ENCODE measurements around the gene AK8. TPM values are rescaled to one million over a fixed set of nuclear protein-coding genes. Genes with fewer than 3 reads are reported as not detected.

The AK8 gene
- total and polyA plus RNA-seq, 2 experiments from 2014 or later = 0.14 to 0.78 TPM

DNA sequence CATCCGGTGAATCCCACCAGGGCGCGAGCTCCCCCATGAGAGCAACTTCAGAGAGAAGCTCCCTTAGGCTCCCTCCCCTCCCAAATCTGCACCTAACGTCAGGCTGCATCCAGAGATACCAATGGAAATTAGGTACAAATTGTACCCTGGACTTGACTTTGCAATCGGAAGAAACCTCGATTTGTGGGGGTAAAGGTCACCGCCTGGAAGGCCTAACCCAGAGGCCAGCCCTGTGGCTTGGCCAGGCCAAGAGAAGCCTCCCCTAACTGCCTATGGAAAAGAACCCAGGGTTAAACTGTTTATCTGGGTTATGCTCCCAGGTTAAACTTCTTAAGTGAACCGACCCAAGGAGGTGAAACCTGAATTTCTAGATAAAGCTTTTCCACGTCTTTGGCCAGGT is 127.4 kb downstream of the AK8 start:
- no peak overlapping the region for H3K4me3 Mint-ChIP-seq
- Histone ChIP-seq H4K20me1 (replicated peaks; ENCODE audit: insufficient read depth) (no peaks in the 10 kb centered on the region), H2AFZ (no peak overlapping the region), H3K9me2 (ENCODE audit: insufficient read depth) (no peaks in the 10 kb centered on the region), H3K4me1 (ENCODE audit: insufficient read depth) (peaks cover 6% of the 10 kb centered on the region), H3K27ac (ENCODE audit: low read depth) (no peak overlapping the region), H3K4me3 (no peak overlapping the region), H3K4me2 (no peak overlapping the region), H3F3A (replicated peaks; ENCODE audit: low read depth) (no peaks in the 10 kb centered on the region), H3K79me2 (replicated peaks; ENCODE audit: insufficient read depth) (no peaks in the 10 kb centered on the region), H3K27me3 (ENCODE audit: insufficient read depth) (peaks cover 8% of the 10 kb centered on the region), H3K36me3 (ENCODE audit: insufficient read depth) (no peaks in the 10 kb centered on the region)
- no peak for ATAC-seq
- peaks cover 13% of the 10 kb centered on the region for H3K27me3 Mint-ChIP-seq (ENCODE audit: insufficient read depth, low read depth, poor library complexity)
- no peaks in the 10 kb centered on the region for H3K9me3 Mint-ChIP-seq
- DNase-seq (ENCODE audit: low spot score) = no peak
- H3K27ac Mint-ChIP-seq = no peak overlapping the region
- no peak for TF ChIP-seq POLR2AphosphoS5 (IDR thresholded peaks at IDR 0.05; ENCODE audit: low read depth)
- TF ChIP-seq, protein P1, sequence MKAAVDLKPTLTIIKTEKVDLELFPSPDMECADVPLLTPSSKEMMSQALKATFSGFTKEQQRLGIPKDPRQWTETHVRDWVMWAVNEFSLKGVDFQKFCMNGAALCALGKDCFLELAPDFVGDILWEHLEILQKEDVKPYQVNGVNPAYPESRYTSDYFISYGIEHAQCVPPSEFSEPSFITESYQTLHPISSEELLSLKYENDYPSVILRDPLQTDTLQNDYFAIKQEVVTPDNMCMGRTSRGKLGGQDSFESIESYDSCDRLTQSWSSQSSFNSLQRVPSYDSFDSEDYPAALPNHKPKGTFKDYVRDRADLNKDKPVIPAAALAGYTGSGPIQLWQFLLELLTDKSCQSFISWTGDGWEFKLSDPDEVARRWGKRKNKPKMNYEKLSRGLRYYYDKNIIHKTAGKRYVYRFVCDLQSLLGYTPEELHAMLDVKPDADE (IDR thresholded peaks at IDR 0.05) = no peak
- no peak for TF ChIP-seq ZNF114 (CRISPR knock-in tag; IDR thresholded peaks at IDR 0.05)
- H3K36me3 Mint-ChIP-seq (ENCODE audit: low read depth) = no peaks in the 10 kb centered on the region
- H3K4me1 Mint-ChIP-seq = peaks cover 28% of the 10 kb centered on the region

DNA sequence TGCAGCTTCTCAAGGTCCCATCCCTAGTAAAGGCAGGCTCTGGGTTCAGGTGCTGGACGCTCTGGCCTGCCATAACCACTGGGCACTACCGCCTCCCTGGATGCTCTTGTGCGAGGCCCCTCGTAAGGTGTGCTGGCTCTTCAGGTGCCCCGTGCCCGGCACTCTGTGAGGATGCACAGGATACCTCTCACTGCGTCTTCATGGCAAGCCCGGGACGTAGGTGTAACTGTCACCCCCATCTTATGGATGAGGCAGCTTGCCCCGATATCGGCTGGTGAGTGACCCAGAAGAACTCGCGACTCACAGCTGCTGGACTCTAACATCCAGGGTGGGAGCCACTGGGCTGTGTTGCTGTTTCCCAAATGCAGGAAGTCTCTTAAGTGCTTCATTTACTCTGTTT is 128.8 kb downstream of the AK8 start:
- Histone ChIP-seq H3K79me2 (replicated peaks; ENCODE audit: insufficient read depth) (no peaks in the 10 kb centered on the region), H3F3A (replicated peaks; ENCODE audit: low read depth) (no peaks in the 10 kb centered on the region), H2AFZ (no peak overlapping the region), H3K27me3 (ENCODE audit: insufficient read depth) (peaks cover 19% of the 10 kb centered on the region), H3K4me1 (ENCODE audit: insufficient read depth) (peaks cover 15% of the 10 kb centered on the region), H3K9me2 (ENCODE audit: insufficient read depth) (no peaks in the 10 kb centered on the region), H3K4me2 (no peak overlapping the region), H4K20me1 (replicated peaks; ENCODE audit: insufficient read depth) (no peaks in the 10 kb centered on the region), H3K4me3 (no peak overlapping the region), H3K27ac (ENCODE audit: low read depth) (no peak overlapping the region), H3K36me3 (ENCODE audit: insufficient read depth) (no peaks in the 10 kb centered on the region)
- H3K4me1 Mint-ChIP-seq = peaks cover 41% of the 10 kb centered on the region
- H3K27ac Mint-ChIP-seq = no peak overlapping the region
- H3K36me3 Mint-ChIP-seq (ENCODE audit: low read depth) = no peaks in the 10 kb centered on the region
- no peak overlapping the region for H3K4me3 Mint-ChIP-seq
- peaks cover 27% of the 10 kb centered on the region for H3K27me3 Mint-ChIP-seq (ENCODE audit: insufficient read depth, low read depth, poor library complexity)
- DNase-seq (ENCODE audit: low spot score) (no peak), ATAC-seq (no peak)
- H3K9me3 Mint-ChIP-seq = no peaks in the 10 kb centered on the region
- TF ChIP-seq EZH2phosphoT487 (IDR thresholded peaks at IDR 0.05; ENCODE audit: unreplicated experiment) = no peak
- TF ChIP-seq, protein P1 (IDR thresholded peaks at IDR 0.05) = no peak
- TF ChIP-seq ZNF114 (CRISPR knock-in tag; IDR thresholded peaks at IDR 0.05) = no peak
- TF ChIP-seq ZNF331 (CRISPR knock-in tag; IDR thresholded peaks at IDR 0.05; ENCODE audit: low read depth) = no peak
- TF ChIP-seq, protein P2, sequence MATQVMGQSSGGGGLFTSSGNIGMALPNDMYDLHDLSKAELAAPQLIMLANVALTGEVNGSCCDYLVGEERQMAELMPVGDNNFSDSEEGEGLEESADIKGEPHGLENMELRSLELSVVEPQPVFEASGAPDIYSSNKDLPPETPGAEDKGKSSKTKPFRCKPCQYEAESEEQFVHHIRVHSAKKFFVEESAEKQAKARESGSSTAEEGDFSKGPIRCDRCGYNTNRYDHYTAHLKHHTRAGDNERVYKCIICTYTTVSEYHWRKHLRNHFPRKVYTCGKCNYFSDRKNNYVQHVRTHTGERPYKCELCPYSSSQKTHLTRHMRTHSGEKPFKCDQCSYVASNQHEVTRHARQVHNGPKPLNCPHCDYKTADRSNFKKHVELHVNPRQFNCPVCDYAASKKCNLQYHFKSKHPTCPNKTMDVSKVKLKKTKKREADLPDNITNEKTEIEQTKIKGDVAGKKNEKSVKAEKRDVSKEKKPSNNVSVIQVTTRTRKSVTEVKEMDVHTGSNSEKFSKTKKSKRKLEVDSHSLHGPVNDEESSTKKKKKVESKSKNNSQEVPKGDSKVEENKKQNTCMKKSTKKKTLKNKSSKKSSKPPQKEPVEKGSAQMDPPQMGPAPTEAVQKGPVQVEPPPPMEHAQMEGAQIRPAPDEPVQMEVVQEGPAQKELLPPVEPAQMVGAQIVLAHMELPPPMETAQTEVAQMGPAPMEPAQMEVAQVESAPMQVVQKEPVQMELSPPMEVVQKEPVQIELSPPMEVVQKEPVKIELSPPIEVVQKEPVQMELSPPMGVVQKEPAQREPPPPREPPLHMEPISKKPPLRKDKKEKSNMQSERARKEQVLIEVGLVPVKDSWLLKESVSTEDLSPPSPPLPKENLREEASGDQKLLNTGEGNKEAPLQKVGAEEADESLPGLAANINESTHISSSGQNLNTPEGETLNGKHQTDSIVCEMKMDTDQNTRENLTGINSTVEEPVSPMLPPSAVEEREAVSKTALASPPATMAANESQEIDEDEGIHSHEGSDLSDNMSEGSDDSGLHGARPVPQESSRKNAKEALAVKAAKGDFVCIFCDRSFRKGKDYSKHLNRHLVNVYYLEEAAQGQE (IDR thresholded peaks at IDR 0.05; ENCODE audit: unreplicated experiment) = no peak
- TF ChIP-seq, protein P3, sequence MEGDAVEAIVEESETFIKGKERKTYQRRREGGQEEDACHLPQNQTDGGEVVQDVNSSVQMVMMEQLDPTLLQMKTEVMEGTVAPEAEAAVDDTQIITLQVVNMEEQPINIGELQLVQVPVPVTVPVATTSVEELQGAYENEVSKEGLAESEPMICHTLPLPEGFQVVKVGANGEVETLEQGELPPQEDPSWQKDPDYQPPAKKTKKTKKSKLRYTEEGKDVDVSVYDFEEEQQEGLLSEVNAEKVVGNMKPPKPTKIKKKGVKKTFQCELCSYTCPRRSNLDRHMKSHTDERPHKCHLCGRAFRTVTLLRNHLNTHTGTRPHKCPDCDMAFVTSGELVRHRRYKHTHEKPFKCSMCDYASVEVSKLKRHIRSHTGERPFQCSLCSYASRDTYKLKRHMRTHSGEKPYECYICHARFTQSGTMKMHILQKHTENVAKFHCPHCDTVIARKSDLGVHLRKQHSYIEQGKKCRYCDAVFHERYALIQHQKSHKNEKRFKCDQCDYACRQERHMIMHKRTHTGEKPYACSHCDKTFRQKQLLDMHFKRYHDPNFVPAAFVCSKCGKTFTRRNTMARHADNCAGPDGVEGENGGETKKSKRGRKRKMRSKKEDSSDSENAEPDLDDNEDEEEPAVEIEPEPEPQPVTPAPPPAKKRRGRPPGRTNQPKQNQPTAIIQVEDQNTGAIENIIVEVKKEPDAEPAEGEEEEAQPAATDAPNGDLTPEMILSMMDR (conservative IDR thresholded peaks at IDR 0.05; ENCODE audit: low read depth in 2 of 2) = no peak
- TF ChIP-seq STAT1 (IDR thresholded peaks at IDR 0.05; ENCODE audit: unreplicated experiment) = no peak
- no peak for TF ChIP-seq NANOG (IDR thresholded peaks at IDR 0.05; ENCODE audit: borderline replicate concordance)
- TF ChIP-seq JUNB (IDR thresholded peaks at IDR 0.05; ENCODE audit: unreplicated experiment) = no peak
- no peak for TF ChIP-seq POLR2AphosphoS5 (IDR thresholded peaks at IDR 0.05; ENCODE audit: low read depth)

Measured in GM23338 (cell line).